Astrocyte of the hippocampus (primary cell): Measurements from ENCODE around the gene PRKAA1.

Experiments
- DNase-seq: peaks from one replicate; pipeline ENCODE4 v3.0.0; 2011; ENCODE audit warnings: low read depth, low spot score

Gene PRKAA1

DNA sequence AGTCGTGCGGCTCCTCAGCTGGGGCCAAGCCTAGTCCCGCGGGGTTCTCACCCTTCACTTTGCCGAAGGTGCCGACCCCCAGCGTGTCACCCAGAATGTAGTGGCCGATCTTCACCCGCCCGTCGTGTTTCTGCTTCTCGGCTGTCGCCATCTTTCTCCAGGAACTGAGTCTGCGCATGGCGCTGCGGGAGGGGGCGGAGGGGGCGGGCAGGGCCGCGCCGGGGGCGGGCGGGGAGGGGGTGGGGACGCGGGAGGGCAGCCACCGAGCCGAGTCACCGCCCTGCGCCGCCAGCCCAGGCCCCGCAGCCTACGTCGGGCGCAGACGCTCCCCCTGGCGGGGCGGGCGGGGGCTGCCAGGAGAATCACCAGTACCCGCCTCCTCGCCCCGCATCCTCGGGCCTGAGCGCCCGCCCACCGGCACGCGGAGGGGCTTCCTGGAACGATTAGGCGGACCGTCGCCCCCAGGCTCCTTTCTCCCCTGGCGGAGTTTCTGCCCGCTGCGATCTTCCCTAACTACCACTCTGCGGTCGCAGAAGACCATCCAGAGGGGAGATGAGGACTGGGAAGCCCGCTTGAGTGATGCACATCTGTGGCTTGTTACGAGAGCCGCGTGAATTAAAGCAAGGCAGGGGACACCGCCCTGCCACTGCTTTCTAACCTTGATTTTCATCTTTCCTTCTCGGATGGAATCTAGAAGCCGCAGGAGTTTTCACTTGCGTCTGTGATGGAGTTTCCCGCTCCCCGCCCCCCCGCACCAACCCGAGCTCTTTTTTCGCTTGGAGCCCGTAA lies at the start of gene PRKAA1:
PRKAA1 (minus strand) TSS at position 363 of the 789 bp plus-strand sequence; CDS start at position 178, 185 bp downstream.
- peak; percentile 96 for DNase-seq

DNA sequence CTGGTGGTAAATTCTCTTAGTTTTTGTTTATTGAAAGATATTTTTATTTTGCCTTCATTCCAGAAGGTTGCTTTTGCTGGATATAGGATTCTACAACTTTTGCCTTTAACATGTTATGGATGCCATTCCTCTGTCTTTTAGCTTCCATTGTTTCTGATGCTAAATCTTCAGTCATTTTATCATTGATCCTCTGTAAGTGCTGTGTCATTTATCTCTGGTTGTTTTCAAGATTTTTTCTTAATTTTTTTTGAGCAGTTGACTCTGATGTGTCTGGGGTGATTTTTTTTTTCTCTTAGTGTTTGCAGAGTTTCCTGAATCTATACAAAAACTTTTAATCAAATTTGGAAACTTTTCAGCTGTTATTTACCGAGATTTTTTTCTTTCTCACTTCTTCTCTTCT lies 49.4 kb upstream of the PRKAA1 start:
- no peak for DNase-seq

DNA sequence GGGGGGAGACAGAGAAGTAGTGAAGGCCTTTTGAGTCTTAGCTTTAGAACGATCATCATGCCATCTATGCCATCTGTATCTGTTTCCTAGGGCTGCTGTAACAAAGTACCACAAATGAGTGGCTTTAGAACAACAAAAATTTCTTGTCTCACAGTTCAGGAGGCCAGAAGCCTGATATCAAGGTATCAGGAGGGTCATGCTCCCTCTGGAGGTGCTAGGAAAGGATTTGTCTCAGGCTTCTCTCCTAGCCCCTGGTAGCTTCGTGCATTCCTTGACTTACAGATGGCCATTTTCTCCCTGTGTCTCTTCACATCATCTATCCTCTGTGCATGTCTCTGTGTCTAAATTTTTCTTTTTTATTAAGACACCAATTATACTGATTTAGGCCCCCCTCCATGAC lies 48.2 kb upstream of the PRKAA1 start:
- DNase-seq = no peak

DNA sequence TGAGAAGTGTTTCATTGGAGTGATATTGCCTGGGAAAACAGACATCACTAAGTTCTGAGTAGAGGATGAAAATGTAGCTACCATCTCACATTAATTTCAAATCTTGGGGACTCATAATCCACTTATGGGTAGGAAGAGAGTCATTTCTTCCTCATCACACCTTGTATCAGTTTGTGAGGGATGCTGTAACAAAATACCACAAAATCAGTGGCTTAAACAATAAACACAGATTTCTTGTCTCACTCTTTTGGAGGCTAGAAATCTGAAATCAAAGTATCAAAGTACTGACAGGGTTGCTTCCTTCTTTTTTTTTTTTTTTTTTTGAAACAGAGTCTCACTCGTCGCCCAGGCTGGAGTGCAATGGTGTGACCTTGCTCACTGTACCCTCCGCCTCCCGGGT lies 46.4 kb upstream of the PRKAA1 start:
- DNase-seq = no peak

DNA sequence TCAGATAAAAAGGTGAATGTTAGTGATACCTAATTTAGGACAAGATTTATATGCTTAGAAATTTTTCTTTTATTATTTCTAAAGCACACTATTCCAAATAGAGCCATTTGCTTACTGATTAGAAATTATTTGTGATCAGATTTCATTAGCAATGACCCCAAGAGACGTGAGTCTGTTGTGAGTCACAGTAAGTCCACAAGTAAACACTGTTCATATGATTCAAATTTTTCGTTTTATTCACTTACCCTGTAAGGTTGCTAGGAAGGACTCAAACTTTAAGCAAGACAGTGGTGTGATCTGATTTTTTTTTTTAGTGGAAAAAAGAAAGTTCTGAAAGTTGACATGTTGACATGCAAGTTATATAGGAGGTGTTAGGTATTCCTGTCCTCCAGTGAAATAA lies 44.2 kb upstream of the PRKAA1 start:
- DNase-seq = no peak

DNA sequence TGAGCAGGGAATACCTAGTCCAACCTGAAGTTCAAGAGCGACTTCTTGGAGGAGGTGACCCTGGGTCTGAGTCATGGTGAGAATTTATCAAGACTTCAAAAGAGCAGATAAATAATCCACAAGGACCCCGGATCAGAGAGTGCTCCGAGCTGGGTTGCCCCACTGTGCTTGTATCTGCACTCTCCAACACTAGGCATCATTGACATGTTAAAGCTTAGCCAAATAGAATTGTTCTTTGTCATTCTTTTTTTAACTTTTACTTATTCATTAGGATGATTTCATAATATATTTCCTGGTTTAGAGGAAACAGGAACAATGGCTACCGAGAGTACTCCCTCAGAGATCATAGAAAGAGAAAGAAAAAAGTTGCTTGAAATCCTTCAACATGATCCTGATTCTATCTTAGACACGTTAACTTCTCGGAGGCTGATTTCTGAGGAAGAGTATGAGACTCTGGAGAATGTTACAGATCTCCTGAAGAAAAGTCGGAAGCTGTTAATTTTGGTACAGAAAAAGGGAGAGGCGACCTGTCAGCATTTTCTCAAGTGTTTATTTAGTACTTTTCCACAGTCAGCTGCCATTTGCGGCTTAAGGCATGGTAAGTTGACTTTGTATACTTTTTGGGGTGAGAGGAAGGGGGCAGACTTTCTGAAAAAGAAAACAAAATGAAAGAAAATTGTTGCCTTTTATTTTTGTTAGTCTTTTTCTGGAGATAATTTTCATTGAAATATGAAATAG lies 43.1 kb upstream of the PRKAA1 start, which contains the start of gene CARD6:
CARD6 (plus strand) TSS at position 300 of the 738 bp plus-strand sequence; CDS start at position 316, 16 bp downstream.
- no peak for DNase-seq

DNA sequence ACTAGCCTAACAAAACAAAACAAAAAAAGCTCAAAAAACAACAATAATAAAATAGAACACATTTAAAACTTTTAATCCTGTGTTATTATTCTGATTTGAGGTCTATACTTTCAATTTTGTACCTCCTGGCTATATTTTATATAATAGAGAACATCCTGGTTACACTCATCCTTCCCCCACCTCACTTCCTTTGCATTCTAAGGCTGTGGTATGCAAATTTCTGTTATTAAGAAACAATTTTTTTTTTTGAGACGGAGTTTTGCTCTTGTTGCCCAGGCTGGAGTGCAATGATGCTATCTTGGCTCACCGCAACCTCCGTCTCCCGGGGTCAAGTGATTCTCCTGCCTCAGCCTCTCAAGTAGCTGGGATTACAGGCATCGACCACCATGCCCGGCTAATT lies 39.9 kb upstream of the PRKAA1 start:
- DNase-seq = no peak

DNA sequence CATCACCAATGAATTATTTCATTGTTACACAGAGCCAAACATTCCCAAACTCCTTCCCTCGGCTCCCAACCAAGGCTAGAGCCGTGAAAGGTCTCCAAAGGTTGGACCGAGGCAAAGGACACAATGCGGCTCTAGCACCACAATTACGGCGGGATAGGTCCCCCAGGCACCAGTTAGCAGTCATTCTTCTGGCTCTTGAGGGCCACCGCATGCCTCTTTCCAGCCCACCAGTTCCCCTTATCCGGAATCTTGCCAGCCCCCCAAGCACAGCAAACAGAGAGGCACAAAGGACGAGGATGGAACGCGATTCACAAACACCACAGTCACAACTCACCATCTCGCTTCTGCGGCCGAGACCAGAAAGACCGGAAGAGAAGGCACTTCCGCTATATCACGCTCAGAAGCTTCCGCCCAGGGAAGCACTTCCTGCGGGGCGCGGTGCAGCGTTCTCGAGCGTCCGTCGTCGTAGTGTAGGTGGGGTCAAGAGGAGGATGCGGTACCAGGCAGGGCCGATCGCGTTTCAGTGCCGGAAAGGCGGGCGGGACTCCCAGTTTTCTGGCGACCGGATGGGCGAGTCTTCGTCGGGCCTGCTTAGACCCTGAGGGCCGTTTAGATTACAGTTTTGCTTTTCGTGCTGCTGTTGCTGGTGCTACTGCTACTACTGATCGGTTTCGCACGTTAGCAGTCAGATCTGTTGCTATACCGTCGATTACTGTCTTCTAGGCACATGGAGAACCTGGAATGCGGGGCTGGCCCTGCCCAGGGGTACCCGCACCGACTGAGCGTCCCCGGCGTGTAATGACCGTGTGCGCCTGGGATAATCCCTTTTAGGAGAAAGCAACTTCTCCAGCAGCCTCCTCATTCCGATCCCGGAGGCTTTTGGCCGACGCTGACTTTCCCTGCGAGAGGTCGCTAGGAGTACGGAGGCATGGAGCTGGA lies 36.9 kb upstream of the PRKAA1 start, which contains the start of gene RPL37:
RPL37 (minus strand) TSS at position 374 of the 939 bp plus-strand sequence; CDS start at position 337, 37 bp downstream.
- peak; percentile 98 for DNase-seq

DNA sequence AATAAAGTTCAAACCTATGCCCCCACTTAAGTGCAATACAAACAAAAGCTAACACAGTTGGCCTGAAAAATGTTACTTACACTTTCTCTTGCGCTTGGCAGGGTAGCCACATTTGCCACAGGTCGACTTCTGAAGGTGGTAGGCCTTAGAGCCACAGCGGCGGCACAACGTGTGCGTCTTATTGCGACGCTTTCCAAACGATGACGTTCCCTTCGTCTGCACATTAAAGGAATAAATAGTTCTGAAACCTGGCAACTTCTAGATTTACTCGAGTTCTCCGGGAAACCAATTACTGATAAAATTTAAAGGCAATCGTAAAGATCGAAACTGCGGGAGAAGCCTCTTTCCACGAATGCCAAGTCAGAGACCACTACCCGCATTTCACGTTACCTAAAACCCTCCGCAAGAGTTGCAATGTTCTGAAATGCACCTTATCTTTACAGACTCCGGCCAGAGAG lies 36.2 kb upstream of the PRKAA1 start:
- peak; percentile 52 for DNase-seq

DNA sequence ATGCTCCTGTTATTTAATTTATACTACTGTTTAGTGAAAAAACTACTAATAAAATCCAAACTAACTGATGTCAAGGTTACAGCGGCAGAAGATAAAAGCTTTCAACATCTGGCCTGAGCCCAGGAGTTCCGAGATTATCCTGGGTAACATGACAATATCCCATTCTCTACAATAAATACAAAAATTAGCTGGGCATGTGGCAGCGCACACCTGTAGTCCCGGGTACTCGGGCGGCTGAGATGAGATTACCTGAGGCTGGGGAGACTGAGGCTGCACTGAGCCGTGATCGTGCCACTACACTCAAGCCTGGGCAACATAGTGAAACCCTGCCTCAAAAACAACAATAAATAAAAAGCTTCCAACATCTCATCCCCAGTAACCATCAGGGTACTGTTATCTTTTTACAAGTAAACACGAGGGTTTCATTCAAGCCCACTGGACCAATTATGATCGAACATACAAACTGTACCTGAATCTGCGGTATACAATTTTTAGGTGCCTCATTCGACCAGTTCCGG lies 35.6 kb upstream of the PRKAA1 start:
- DNase-seq = no peak

DNA sequence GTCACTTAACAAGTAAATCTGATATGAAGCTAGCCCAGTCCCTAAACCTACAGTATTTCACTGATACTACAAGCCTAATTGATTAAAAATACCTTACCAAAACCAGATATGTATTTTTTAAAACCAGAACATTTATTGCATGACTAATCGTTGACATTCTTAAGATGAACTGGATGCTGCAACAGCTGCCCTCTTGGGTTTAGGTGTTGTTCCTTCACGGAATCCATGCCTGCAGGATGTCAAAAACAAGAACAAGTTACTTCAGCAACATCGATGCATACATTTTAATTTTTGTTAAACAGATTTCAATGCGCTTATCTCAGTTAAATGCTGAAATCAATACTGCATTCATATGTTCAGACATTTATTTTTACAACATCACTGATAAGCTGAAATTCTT lies 34.2 kb upstream of the PRKAA1 start:
- DNase-seq = no peak

DNA sequence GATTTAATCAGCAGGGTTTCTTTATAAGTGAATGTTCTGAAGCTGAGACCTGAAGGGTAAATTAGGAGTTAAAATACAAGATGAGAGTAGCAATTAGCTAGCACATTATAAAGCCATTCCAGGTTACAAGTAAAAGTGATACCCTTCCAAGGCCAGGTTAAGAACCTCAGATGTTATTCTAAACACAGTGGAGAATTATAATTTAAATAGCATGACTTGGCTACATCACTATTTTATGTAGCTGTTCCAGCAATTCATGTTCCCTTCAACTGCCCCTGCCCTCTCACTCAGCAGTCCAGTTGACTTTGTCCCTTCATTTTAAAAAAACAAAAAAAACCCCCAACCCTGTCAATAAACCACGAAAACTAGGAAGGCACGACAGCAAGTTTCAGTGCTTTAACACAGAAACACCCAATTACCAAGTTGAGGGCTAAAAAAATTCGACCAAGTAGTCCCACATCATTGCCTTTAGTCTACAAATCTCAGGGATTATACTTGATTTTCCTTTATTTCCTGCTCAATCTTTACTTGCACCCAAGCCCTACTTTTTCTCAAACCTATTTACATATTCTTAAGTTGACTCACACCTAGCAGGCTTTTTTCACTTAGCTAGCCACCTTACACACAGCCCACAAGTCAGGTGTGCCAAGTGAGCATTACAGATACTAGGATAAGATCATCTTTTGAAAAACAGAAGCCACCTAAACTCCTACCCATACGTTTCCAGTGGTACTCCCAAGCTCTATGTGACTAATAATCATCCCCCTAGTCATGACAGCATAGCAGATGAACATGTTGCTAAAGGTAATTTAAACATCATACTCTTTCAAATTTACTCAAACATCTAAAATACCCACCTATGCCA lies 33.4 kb upstream of the PRKAA1 start:
- DNase-seq = no peak

DNA sequence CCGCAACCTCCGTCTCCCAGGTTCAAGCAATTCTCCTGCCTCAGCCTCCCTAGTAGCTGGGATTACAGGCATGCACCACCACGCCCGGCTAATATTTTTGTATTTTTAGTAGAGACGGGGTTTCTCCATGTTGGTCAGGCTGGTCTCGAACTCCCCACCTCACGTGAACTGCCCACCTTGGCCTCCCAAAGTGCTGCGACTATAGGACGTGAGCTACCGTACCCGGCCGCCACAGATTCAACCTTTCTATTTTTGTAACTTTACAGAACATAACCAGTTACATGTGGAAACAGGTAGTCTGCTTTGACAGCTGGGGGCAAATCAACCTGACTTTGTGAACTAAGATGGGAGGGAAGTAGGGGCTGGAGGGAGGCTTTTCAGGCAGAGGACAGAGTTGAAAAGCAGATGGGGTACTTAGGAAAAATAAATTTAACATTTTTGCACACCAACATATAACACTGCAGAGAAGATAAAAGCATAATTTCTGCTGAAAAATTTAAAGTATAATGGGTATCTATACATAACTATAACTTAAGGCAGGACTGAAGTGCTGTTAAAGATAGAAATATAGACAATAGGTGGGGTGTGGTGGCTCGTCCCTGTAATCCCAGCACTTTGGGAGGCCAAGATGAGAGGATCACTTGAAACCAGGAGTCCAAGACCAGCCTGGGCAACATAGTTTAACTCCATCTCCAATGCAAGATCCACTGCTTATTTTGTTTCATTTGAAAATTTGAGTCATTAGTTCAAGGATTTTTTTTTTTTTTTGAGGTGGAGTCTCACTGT lies 31.8 kb upstream of the PRKAA1 start:
- no peak for DNase-seq

DNA sequence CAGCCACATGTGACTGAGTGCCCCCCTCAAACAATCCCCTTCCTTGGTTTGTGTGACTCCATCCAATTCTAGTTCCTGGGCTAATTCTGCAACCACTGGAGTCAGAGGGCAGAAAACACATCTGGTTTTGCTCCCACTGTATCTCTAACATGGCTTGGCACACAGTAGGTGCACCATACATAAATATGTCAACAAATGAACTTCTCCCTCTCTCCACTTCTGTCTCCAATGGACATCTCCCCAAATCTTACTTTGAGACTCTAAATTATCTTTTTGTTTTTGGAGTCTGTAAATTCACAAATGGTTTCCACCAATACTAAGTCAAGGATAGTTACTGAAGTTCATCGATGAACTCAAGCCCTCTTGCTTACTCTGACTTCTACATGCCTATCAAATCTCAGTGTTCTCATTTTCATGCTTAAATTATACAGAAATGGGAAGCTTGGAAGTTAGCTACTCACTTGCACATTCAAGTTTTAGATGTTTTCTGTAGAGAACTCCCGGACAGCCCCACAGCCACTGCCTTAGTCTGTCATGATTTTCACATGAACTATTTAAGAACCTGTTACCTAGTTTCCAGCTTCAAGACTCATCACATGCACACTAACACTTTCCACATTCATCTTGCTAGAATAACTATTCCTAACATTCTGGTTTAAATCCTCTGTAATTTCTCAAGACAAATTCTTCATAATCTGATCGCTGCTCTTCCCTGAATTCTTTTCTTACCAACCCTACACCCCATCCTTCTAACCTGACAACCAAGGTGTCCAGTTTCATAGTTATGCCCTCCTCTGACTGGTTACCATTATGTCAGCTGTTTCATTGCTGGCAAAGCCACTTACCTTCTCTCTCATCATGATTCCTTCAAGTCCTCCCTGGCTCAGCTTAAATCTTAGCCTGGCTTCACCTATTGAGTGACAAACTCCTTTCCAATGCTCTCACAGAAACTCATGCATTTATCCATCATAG lies 30.8 kb upstream of the PRKAA1 start:
- no peak for DNase-seq

DNA sequence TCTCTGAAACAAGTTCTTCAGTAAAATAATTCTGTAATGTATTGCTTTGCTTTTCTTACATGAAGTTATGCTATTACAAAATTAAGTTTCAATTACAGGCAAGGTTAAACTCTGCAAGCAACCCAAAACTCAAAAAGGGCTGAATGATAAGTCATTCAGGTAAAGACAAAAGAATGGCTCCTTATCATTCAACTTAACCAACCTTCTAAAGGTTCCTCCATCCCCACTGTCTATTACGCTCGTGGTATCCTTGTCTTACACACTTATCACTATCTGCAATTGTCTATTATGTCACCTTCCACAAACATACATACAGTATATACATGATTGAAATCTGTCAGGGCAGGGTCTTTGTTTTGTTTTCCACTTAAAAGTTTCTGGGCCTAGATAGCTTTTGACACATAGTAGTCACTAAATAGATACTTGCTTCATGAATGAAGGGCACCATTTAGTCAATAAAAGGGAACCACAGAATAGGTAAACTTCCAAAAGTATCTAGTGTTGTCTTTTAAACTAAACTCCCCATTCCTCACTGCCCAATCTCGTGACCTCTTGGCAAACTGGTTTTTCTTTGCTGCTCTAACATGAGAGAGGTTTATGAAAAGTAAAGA lies 30.0 kb upstream of the PRKAA1 start:
- no peak for DNase-seq

DNA sequence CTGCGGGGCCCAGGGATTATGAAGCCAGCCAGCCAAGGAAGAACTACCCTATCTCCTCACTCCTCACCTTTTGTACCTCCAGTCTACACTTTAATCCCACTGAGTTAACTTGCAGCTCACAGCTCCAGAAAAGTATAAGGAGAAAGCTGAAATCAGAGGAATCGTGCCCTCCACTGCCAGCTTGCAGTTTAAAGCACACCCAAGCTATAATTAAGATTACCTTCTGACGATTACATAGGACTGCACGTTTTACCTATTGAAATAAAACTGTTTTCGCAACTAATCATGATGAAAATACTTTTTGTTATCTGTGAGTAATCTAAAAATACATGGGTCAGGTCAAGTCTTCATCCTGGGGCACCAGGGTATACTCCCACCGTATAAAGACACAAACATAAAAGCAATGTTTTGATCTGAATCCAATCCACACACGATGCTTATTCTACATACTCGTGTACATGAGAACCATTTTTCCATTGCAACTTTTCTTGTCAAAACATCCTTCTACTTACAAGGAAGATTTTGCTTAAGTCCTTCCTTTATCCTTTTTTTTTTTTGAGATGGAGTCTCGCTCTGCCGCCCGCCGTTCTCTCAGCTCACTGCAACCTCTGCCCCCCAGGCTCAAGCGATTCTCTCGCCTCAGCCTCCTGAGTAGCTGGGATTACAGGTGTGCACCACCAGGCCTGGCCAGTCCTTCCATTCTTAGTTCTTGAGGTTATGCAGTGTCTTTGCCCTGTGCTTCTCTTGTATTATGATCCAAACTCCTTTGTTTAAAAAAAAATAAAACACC lies 29.2 kb upstream of the PRKAA1 start:
- DNase-seq = no peak
